Amygdala (tissue), 56 donors: Measurements from ENCODE around the gene LILRA2.
"Not testable (repeated sequence)": the region's sequence is repeated elsewhere in the genome, so short reads cannot be mapped to it uniquely, and the experiment has no call there.

Experiments
- DNase-seq, 56 donors: peaks; one replicate each; lab custom pipeline; 2025; lab: John Stamatoyannopoulos, UW

LILRA2 gene

GRCh38 chr19:54608205-54608604 is 34.6 kb downstream of the LILRA2 start:
- no peak for DNase-seq

- DNase-seq: no peak
These were observed 35.2 kb downstream of the LILRA2 start for GRCh38 chr19:54608792-54609191.

- DNase-seq: no peak
These were observed 35.8 kb downstream of the LILRA2 start for GRCh38 chr19:54609356-54609791.

GRCh38 chr19:54612428-54612827 is 38.8 kb downstream of the LILRA2 start:
- DNase-seq: no peak

- DNase-seq: no peak
These were observed 41.1 kb downstream of the LILRA2 start for GRCh38 chr19:54614726-54615125.

- no peak for DNase-seq
These were observed 42.5 kb downstream of the LILRA2 start for GRCh38 chr19:54616057-54616456.

- no peak for DNase-seq
These were observed 43.4 kb downstream of the LILRA2 start for GRCh38 chr19:54616821-54617560.

GRCh38 chr19:54620464-54620863 is 46.9 kb downstream of the LILRA2 start:
- DNase-seq: no peak

GRCh38 chr19:54622431-54622830 is 48.8 kb downstream of the LILRA2 start:
- no peak for DNase-seq

- not testable (repeated sequence) for DNase-seq
These were observed 50.6 kb downstream of the LILRA2 start for GRCh38 chr19:54624234-54624633.

GRCh38 chr19:54624934-54625730 is 51.5 kb downstream of the LILRA2 start:
- not testable (repeated sequence) for DNase-seq

- no peak for DNase-seq
These were observed 53.2 kb downstream of the LILRA2 start for GRCh38 chr19:54626757-54627156.

GRCh38 chr19:54627912-54628311 is 54.3 kb downstream of the LILRA2 start:
- not testable (repeated sequence) for DNase-seq

GRCh38 chr19:54630262-54630661 is 56.7 kb downstream of the LILRA2 start, which contains the start of gene LILRB1:
LILRB1 (plus strand) TSS chr19:54630484; CDS start chr19:54631074, 590 bp downstream.
- not testable (repeated sequence) for DNase-seq

GRCh38 chr19:54630782-54631181 is 57.2 kb downstream of the LILRA2 start:
- no peak for DNase-seq

- not testable (repeated sequence) for DNase-seq
These were observed 58.1 kb downstream of the LILRA2 start for GRCh38 chr19:54631489-54632337.

- not testable (repeated sequence) for DNase-seq
These were observed 58.9 kb downstream of the LILRA2 start for GRCh38 chr19:54632517-54632916.

- DNase-seq: no peak
These were observed 59.8 kb downstream of the LILRA2 start for GRCh38 chr19:54633401-54633800.

- DNase-seq: not testable (repeated sequence)
These were observed 62.5 kb downstream of the LILRA2 start for GRCh38 chr19:54636081-54636480.

GRCh38 chr19:54638683-54639082 is 65.1 kb downstream of the LILRA2 start:
- no peak for DNase-seq
